Psoas muscle (tissue), 8 donors: ENCODE measurements around the gene NOL11. TPM values are rescaled to one million over a fixed set of nuclear protein-coding genes. Genes with fewer than 3 reads are reported as not detected.
"Not testable (repeated sequence)": the region's sequence is repeated elsewhere in the genome, so short reads cannot be mapped to it uniquely, and the experiment has no call there.

ENCODE experiments used
- ATAC-seq, 4 donors: fragments of 200-7000 bp; cut with Tn5 transposase; one replicate each; pipeline ENCODE4 v1.9.1; 2020; ENCODE audit warnings: moderate library complexity in 3 of 4, mild to moderate bottlenecking in 2 of 4
- DNase-seq, 2 donors: peaks; one replicate each; pipeline ENCODE4 v3.0.0-alpha.2; 2020
- H3K27ac ChIP-seq: fragments of 200-600 bp; one replicate; pipeline ENCODE4 v1.8.0; 2022
- H3K27me3 ChIP-seq, 3 donors: fragments of 200-600 bp in 1 of 3; one replicate each; pipeline versions ENCODE4 v1.6.1 to v1.8.0; 2013 to 2022; ENCODE audit warnings: low read length in 2 of 3, mild to moderate bottlenecking in 2 of 3, moderate library complexity in 1 of 3; ENCODE audit not compliant: insufficient read depth in 3 of 3
- H3K36me3 ChIP-seq, 2 donors: fragments of 200-600 bp in 1 of 2; one replicate each; pipeline versions ENCODE4 v1.6.1 to v1.8.0; 2013 to 2022; ENCODE audit warnings: low read depth in 1 of 2, mild to moderate bottlenecking in 1 of 2, moderate library complexity in 1 of 2; ENCODE audit not compliant: insufficient read depth in 1 of 2
- H3K4me1 ChIP-seq: fragments of 200-600 bp; one replicate; pipeline ENCODE4 v1.8.0; 2022
- H3K4me3 ChIP-seq: fragments of 200-600 bp; one replicate; pipeline ENCODE4 v1.8.0; 2022; ENCODE audit warnings: mild to moderate bottlenecking
- H3K9me3 ChIP-seq: fragments of 200-600 bp; one replicate; pipeline ENCODE4 v1.8.0; 2022
- CTCF ChIP-seq: fragments of 200-600 bp; IDR thresholded peaks from one replicate; pipeline ENCODE4 v1.8.0; 2022; ENCODE audit warnings: antibody characterized with exemption
- WGBS, 3 donors: extraction: QIAGEN DNeasy Blood & Tissue Kit; methylation state at CpG; one replicate each; pipeline versions ENCODE4 v1.1.6 to v1.1.7; 2013; 5-methylcytosine and 5-hydroxymethylcytosine counted together
- intact Hi-C, 2 donors: fragments of 100-400 bp; cut with DNase I; formaldehyde crosslinking; loops; one replicate each; pipeline versions ENCODE4 v1.11.0 to v1.14.2; 2022
- polyA plus RNA-seq, 3 donors: library from polyadenylated mRNA; stranded (reverse); fragments of 200-250 nt; gene quantifications; one replicate each; pipeline ENCODE4 v1.2.3, GENCODE V29; 2013
- total RNA-seq, 4 donors: library from RNA; stranded (reverse); fragmentation: NEBNext Ultra II Directional in 2 of 4; extraction: Animal tissue kit (Norgen Biotek cat#: 25700) in 2 of 4; gene quantifications; one replicate each; pipeline versions ENCODE4 v1.2.1 to v1.2.4, GENCODE V29; 2021 to 2023
- donor health status: healthy with polysubstance abuse.
- donor health status: DM: no; HTN: no; CAD: no; lungs with moderate emphysema.
- donor health status: Bipolar disorder and iron deficiency.
- donor health status: healthy.
- donor health status: DM: yes; HTN: yes; CAD: no.
- donor health status: DM: no; HTN: no; CAD: no.
- donor health status: DM: no; HTN: no; CAD: no.
- donor health status: DM: yes; HTN: yes; CAD: no.

NOL11 gene
- total and polyA plus RNA-seq, 7 donors = 29.9 to 53.6 (median 33.5) TPM

DNA sequence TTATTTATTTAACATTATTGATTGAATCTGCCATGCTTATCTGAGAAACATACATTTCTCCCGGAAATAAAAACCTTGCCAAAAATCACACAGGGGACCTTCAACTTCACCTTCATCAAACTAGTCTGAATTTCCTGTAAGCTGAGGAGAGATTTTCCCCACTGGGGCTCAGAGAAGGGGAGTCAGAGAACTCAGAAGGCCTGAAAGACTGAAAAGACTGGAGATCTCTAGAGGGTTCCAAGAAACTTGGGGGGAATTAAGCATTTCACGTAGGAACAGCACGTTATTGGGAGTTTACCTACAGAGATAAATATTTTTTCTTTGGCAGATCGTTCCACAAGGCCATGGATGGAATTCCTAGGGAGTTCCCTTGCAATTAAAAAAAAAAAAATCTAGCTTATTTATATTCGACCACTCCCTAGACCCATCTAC, 528 bp upstream of the NOL11 start:
- peaks cover 9 to 29% of the 10 kb centered on the region in 2 donors for H3K36me3 ChIP-seq
- DNase-seq (no peak), ATAC-seq (peak in 3 of 4 donors; percentile 5 to 19 (median 8))
- H3K4me3 ChIP-seq = peak overlapping the region; percentile 80
- no peak for TF ChIP-seq CTCF
- intact Hi-C loops = loop anchor here in 1 of 2 donors (10.0 kb wide), 1 partner anchor 108 kb away; the partner anchor contains the start of gene BPTF
- no peaks in the 10 kb centered on the region for H3K27me3 ChIP-seq
- WGBS, 3 donors = 4 to 5% (median 4%) methylated on average over 5 of the region's 5 CpGs
- no peaks in the 10 kb centered on the region for H3K9me3 ChIP-seq
- peaks cover 14% of the 10 kb centered on the region for H3K4me1 ChIP-seq
- H3K27ac ChIP-seq = peak overlapping the region; percentile 90

- Histone ChIP-seq H3K4me1 (peaks cover 14% of the 10 kb centered on the region), H3K27me3 (no peaks in the 10 kb centered on the region), H3K27ac (peak overlapping the region; percentile 90), H3K9me3 (no peaks in the 10 kb centered on the region), H3K4me3 (peak overlapping the region; percentile 80), H3K36me3 (peaks cover 9 to 39% of the 10 kb centered on the region in 2 donors)
- DNase-seq (no peak), ATAC-seq (peak in 3 of 4 donors; percentile 22 to 46 (median 34))
- TF ChIP-seq CTCF = no peak
- intact Hi-C loops = loop anchor here (2.0 to 10.0 kb wide), 2 partner anchors 106 kb away; partner anchors contain the start of gene BPTF (in 2 of the 2)
- WGBS, 3 donors = 0 to 1% (median 0%) methylated on average over 16 of the region's 16 CpGs
These were observed 697 bp downstream of the NOL11 start for GRCh38 chr17:67718325-67718941.

GRCh38 chr17:67725373-67725791, 7.6 kb downstream of the NOL11 start:
- TF ChIP-seq CTCF = no peak
- H3K27ac ChIP-seq = no peak overlapping the region
- H3K9me3 ChIP-seq = no peaks in the 10 kb centered on the region
- no peaks in the 10 kb centered on the region for H3K4me1 ChIP-seq
- peaks cover 17 to 97% of the 10 kb centered on the region in 2 donors for H3K36me3 ChIP-seq
- intact Hi-C loops = loop anchor here in 1 of 2 donors (10.0 kb wide), 1 partner anchor 199 kb away; no protein-coding TSS in a partner anchor
- 94 to 95% (median 95%) methylated on average over 4 of the region's 4 CpGs for WGBS, 3 donors
- ATAC-seq (no peak), DNase-seq (no peak)
- no peak overlapping the region for H3K4me3 ChIP-seq
- H3K27me3 ChIP-seq = no peaks in the 10 kb centered on the region

- H3K9me3 ChIP-seq = no peaks in the 10 kb centered on the region
- intact Hi-C loops = loop anchor here in 1 of 2 donors (10.0 kb wide), 1 partner anchor 199 kb away; no protein-coding TSS in a partner anchor
- H3K27ac ChIP-seq = no peak overlapping the region
- no peaks in the 10 kb centered on the region for H3K27me3 ChIP-seq
- H3K36me3 ChIP-seq = peaks cover 14 to 97% of the 10 kb centered on the region in 2 donors
- TF ChIP-seq CTCF = no peak
- no peak overlapping the region for H3K4me3 ChIP-seq
- 92% methylated on average over 4 of the region's 4 CpGs for WGBS, 3 donors
- no peaks in the 10 kb centered on the region for H3K4me1 ChIP-seq
- ATAC-seq (no peak), DNase-seq (no peak)
These were observed 8.1 kb downstream of the NOL11 start for GRCh38 chr17:67725807-67726206.

DNA sequence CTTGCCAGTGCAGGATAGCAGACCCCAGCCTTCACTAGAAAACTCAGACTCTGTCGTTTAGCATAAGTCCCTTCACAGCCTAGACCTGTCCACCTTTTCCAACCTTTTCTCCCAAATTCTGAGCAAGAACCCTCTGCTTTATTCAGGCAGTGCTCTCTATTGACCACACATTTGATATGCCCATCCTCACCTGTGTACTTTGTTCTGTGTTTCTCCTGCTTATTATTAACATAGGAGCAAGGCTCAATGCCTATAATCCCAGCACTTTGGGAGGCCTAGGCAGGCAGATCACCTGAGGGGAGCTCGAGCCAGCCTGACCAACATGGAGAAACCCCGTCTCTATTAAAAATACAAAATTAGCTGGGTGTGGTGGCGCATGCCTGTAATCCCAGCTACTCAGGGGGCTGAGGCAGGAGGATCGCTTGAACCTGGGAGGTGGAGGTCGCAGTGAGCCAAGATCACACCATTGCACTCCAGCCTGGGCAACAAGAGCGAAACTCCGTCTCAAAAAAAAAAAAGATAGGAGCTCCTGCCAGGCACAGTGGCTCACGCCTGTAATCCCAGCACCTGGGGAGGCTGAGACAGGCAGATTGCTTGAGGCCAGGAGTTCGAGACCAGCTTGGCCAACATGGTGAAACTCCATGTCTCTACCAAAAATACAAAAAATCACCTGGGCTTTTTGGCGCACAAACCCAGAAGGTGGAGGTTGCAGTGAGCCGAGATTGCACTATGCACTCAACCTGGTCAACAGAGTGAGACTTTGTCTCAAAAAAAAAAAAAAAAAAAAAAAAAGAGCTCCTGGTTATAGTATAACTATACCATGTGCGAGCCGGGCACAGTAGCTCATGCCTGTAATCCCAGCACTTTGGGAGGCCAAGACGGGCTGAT, 9.7 kb downstream of the NOL11 start:
- not testable (repeated sequence) for H3K27me3 ChIP-seq, H3K4me3 ChIP-seq, ATAC-seq, H3K27ac ChIP-seq, H3K4me1 ChIP-seq, DNase-seq, H3K9me3 ChIP-seq
- H3K36me3 ChIP-seq = peaks cover 8 to 93% of the 10 kb centered on the region in 2 donors
- WGBS, 3 donors = 95 to 96% (median 95%) methylated on average over 15 of the region's 15 CpGs
- intact Hi-C loops = loop anchor here in 1 of 2 donors (10.0 kb wide), 1 partner anchor 197 kb away; no protein-coding TSS in a partner anchor
